Natural killer cell (primary cell): ENCODE results near the gene PAPSS2. TPM values are rescaled to one million over a fixed set of nuclear protein-coding genes. Genes with fewer than 3 reads are reported as not detected.

Source experiments
- ATAC-seq, 3 donors: fragments of 150-1000 bp in 2 of 3; fragments of 200-7000 bp in 1 of 3; cut with Tn5 transposase; 1 replicate in 1 of 3; 2 replicates in 2 of 3; pipeline ENCODE4 v1.10.0; 2021; ENCODE audit warnings: mild to moderate bottlenecking in 2 of 3, moderate library complexity in 2 of 3
- DNase-seq, 2 donors: peaks; one replicate each; pipeline versions ENCODE4 v3.0.0 to v3.0.0-alpha.2; 2013 to 2021; ENCODE audit warnings: mixed read lengths in 1 of 2
- H3K27ac ChIP-seq: one replicate; pipeline ENCODE4 v1.5.1; 2013; ENCODE audit warnings: mild to moderate bottlenecking, low read length
- H3K27me3 ChIP-seq: one replicate; pipeline ENCODE4 v1.6.1; 2013; ENCODE audit warnings: low read length; ENCODE audit not compliant: control insufficient read depth, insufficient read depth
- H3K36me3 ChIP-seq: one replicate; pipeline ENCODE4 v1.6.1; 2013; ENCODE audit warnings: low read length; ENCODE audit not compliant: control insufficient read depth, insufficient read depth
- H3K4me1 ChIP-seq: one replicate; pipeline ENCODE4 v1.6.1; 2013; ENCODE audit warnings: low read length; ENCODE audit not compliant: control insufficient read depth, insufficient read depth
- H3K4me3 ChIP-seq: one replicate; pipeline ENCODE4 v1.5.1; 2013; ENCODE audit warnings: low read length
- H3K9me3 ChIP-seq: one replicate; pipeline ENCODE4 v1.6.1; 2013; ENCODE audit warnings: low read length; ENCODE audit not compliant: control insufficient read depth, insufficient read depth
- H3K27ac Mint-ChIP-seq, 2 donors: one replicate each; pipeline ENCODE4 v1.8.0; 2022; ENCODE audit warnings: mild to moderate bottlenecking in 2 of 2, mixed read lengths in 2 of 2, moderate library complexity in 1 of 2
- H3K27me3 Mint-ChIP-seq, 2 donors: one replicate each; pipeline ENCODE4 v1.8.0; 2022; ENCODE audit warnings: low read depth in 2 of 2, mixed read lengths in 2 of 2
- H3K36me3 Mint-ChIP-seq: one replicate; pipeline ENCODE4 v1.8.0; 2022; ENCODE audit warnings: mixed read lengths
- H3K4me1 Mint-ChIP-seq, 2 donors: one replicate each; pipeline ENCODE4 v1.8.0; 2022; ENCODE audit warnings: mixed read lengths in 2 of 2
- H3K4me3 Mint-ChIP-seq: one replicate; pipeline ENCODE4 v1.8.0; 2022; ENCODE audit warnings: mild to moderate bottlenecking, moderate library complexity, mixed read lengths
- H3K9me3 Mint-ChIP-seq, 2 donors: one replicate each; pipeline ENCODE4 v1.8.0; 2022; ENCODE audit warnings: mixed read lengths in 2 of 2
- WGBS: methylation state at CpG from one replicate; pipeline ENCODE4 v1.1.7; 2013; ENCODE audit warnings: missing lambda C conversion rate; ENCODE audit not compliant: insufficient coverage; 5-methylcytosine and 5-hydroxymethylcytosine counted together
- intact Hi-C: fragments of 100-400 bp; cut with micrococcal nuclease; formaldehyde crosslinking; loops from one replicate; pipeline ENCODE4 v1.14.2; 2022
- total RNA-seq, 4 donors: library from RNA; stranded (reverse); fragments of 120-200 nt in 1 of 4; gene quantifications; one replicate each; pipeline versions ENCODE4 v1.2.3 to v1.2.4, GENCODE V29; 2013 to 2022
- TF ChIP-seq, protein P1 (sequence below): fragments of 200-600 bp; IDR thresholded peaks from one replicate; pipeline ENCODE4 v1.8.0; 2022; ENCODE audit warnings: antibody characterized with exemption

PAPSS2 gene
- total RNA-seq, 3 donors from 2014 or later (not counting 1 experiment from before 2014, with no cell fraction given): 0.13 to 1.1 TPM; not detected in 1

DNA sequence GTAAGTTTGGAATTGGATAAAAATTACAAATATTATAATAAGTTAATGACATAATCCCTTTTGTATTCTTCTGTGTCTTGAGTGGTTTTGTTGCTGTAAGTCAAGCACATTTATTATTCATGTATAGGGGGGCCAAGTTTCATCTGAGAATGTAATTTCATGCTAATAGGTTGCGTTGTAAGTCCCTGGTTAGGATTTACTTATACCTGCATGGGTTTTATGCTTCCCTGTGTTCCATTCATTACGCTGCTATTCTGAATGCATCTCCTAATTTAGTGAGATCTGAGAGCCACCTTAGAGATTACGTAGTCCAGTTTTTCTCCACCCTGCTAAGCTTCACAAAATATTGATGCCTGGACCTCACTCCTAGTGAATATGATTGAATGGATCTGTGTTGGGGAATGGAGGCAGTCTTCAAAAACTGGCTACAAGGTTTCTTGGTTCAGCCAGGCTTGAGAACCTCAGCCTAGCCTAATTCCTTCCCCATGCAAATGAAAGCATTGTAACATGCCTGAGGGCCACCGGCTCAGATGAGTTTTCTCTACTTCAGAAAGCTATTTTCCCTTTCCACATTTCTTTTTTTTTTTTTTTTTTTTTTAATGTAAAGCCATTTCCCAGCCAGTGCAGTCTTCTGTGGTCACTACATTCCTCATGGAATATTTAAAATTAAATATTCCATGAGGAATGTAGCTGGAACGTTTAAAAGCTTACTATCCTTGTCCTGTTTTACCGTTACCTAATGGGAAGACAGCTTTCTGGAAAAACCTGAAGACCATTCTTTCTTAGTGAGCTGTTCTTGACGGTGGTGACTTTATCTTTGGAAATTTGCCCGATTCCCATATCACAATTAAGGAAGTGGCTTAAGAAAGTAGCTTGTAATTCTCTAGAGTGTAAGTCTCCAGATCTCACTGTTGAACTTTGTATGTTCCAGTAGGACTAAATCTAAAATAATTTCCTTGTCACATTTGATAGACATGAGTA is 16.0 kb downstream of the PAPSS2 start:
- H3K27me3 ChIP-seq: no peaks in the 10 kb centered on the region
- H3K4me3 ChIP-seq: no peak overlapping the region
- H3K36me3 ChIP-seq: no peaks in the 10 kb centered on the region
- no peaks in the 10 kb centered on the region for H3K4me1 ChIP-seq
- H3K9me3 Mint-ChIP-seq: no peaks in the 10 kb centered on the region
- no peaks in the 10 kb centered on the region for H3K9me3 ChIP-seq
- H3K27ac ChIP-seq: no peak overlapping the region
- no peak for ATAC-seq
- TF ChIP-seq, protein P1, sequence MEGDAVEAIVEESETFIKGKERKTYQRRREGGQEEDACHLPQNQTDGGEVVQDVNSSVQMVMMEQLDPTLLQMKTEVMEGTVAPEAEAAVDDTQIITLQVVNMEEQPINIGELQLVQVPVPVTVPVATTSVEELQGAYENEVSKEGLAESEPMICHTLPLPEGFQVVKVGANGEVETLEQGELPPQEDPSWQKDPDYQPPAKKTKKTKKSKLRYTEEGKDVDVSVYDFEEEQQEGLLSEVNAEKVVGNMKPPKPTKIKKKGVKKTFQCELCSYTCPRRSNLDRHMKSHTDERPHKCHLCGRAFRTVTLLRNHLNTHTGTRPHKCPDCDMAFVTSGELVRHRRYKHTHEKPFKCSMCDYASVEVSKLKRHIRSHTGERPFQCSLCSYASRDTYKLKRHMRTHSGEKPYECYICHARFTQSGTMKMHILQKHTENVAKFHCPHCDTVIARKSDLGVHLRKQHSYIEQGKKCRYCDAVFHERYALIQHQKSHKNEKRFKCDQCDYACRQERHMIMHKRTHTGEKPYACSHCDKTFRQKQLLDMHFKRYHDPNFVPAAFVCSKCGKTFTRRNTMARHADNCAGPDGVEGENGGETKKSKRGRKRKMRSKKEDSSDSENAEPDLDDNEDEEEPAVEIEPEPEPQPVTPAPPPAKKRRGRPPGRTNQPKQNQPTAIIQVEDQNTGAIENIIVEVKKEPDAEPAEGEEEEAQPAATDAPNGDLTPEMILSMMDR: no peak
- DNase-seq: no peak
- H3K36me3 Mint-ChIP-seq: no peaks in the 10 kb centered on the region
- intact Hi-C loops: no loop called here
- H3K4me1 Mint-ChIP-seq: peaks cover 0 to 7% of the 10 kb centered on the region in 2 donors
- H3K4me3 Mint-ChIP-seq: no peak overlapping the region
- peaks cover 1 to 14% of the 10 kb centered on the region in 2 donors for H3K27me3 Mint-ChIP-seq
- H3K27ac Mint-ChIP-seq: no peak overlapping the region
- 98% methylated on average over 7 of the region's 8 CpGs for WGBS

GRCh38 chr10:87677595-87677994 is 17.9 kb downstream of the PAPSS2 start:
- Mint-ChIP-seq H3K9me3 (no peaks in the 10 kb centered on the region), H3K27me3 (peaks cover 3 to 11% of the 10 kb centered on the region in 2 donors), H3K36me3 (no peaks in the 10 kb centered on the region), H3K4me1 (peaks cover 0 to 3% of the 10 kb centered on the region in 2 donors), H3K4me3 (no peak overlapping the region), H3K27ac (no peak overlapping the region)
- Histone ChIP-seq H3K4me1 (no peaks in the 10 kb centered on the region), H3K4me3 (no peak overlapping the region), H3K36me3 (no peaks in the 10 kb centered on the region), H3K27me3 (no peaks in the 10 kb centered on the region), H3K27ac (no peak overlapping the region), H3K9me3 (no peaks in the 10 kb centered on the region)
- no CpG with 5 or more reads among the region's 1 CpG for WGBS
- intact Hi-C loops: no loop called here
- DNase-seq (no peak), ATAC-seq (no peak)
- TF ChIP-seq, protein P1: no peak

- no peaks in the 10 kb centered on the region for H3K9me3 Mint-ChIP-seq
- no peaks in the 10 kb centered on the region for H3K36me3 ChIP-seq
- no peaks in the 10 kb centered on the region for H3K27me3 ChIP-seq
- H3K27me3 Mint-ChIP-seq: peaks cover 3 to 11% of the 10 kb centered on the region in 2 donors
- H3K4me1 Mint-ChIP-seq: no peaks in the 10 kb centered on the region
- no peaks in the 10 kb centered on the region for H3K4me1 ChIP-seq
- no peak overlapping the region for H3K4me3 Mint-ChIP-seq
- ATAC-seq: no peak
- intact Hi-C loops: no loop called here
- no peak overlapping the region for H3K27ac Mint-ChIP-seq
- H3K9me3 ChIP-seq: no peaks in the 10 kb centered on the region
- TF ChIP-seq, protein P1: no peak
- H3K27ac ChIP-seq: no peak overlapping the region
- H3K36me3 Mint-ChIP-seq: no peaks in the 10 kb centered on the region
- DNase-seq: no peak
- no peak overlapping the region for H3K4me3 ChIP-seq
- WGBS: no CpG with 5 or more reads among the region's 2 CpGs
Observed at GRCh38 chr10:87678302-87678701, 18.6 kb downstream of the PAPSS2 start.
